ENCODE data around the gene PTPN9. TPM values are rescaled to one million over a fixed set of nuclear protein-coding genes. Genes with fewer than 3 reads are reported as not detected.
"Not testable (repeated sequence)": the region's sequence is repeated elsewhere in the genome, so short reads cannot be mapped to it uniquely, and the experiment has no call there.

PTPN9 gene
- total RNA-seq, 1 experiment from 2014 or later = 31.6 TPM

GRCh38 chr15:75565062-75565970 lies 13.8 kb downstream of the PTPN9 start:
- POLR2A ChIA-PET = interaction anchor here (0.7 to 1.7 kb wide), 3 partner anchors 10 to 75 kb away, joined by 3 to 5 read pairs (median 3); partner anchors contain the start of genes IMP3 and PTPN9
- BruUV-seq (replicated peaks) = no TSS peak
- Mint-ChIP-seq H3K36me3 (ENCODE audit: insufficient read depth, unreplicated experiment) (no peaks in the 10 kb centered on the region), H3K4me1 (ENCODE audit: insufficient read depth, unreplicated experiment) (no peaks in the 10 kb centered on the region), H3K27ac (ENCODE audit: low read depth, unreplicated experiment) (no peak overlapping the region), H3K9me3 (ENCODE audit: unreplicated experiment) (no peaks in the 10 kb centered on the region), H3K27me3 (ENCODE audit: insufficient read depth, unreplicated experiment) (no peaks in the 10 kb centered on the region), H3K4me3 (ENCODE audit: unreplicated experiment) (no peak overlapping the region)
- intact Hi-C loops (cut with micrococcal nuclease) = no loop called here
- CTCF ChIA-PET = interaction anchor here (0.6 to 0.9 kb wide), 3 partner anchors 17 to 441 kb away, joined by 3 read pairs; no protein-coding TSS in a partner anchor
- no peak for DNase-seq (ENCODE audit: unreplicated experiment)
- TF ChIP-seq CTCF (IDR thresholded peaks at IDR 0.05; ENCODE audit: unreplicated experiment) = no peak

- Mint-ChIP-seq H3K9me3 (ENCODE audit: unreplicated experiment) (no peaks in the 10 kb centered on the region), H3K36me3 (ENCODE audit: insufficient read depth, unreplicated experiment) (peaks cover 6% of the 10 kb centered on the region), H3K27ac (ENCODE audit: low read depth, unreplicated experiment) (no peak overlapping the region), H3K4me1 (ENCODE audit: insufficient read depth, unreplicated experiment) (no peaks in the 10 kb centered on the region), H3K4me3 (ENCODE audit: unreplicated experiment) (no peak overlapping the region), H3K27me3 (ENCODE audit: insufficient read depth, unreplicated experiment) (no peaks in the 10 kb centered on the region)
- ChIA-PET POLR2A (no interaction called here), CTCF (interaction anchor here (0.6 to 1.3 kb wide), 4 partner anchors 15 to 97 kb away, joined by 3 to 5 read pairs (median 3); partner anchors contain the start of gene SNX33)
- no TSS peak for BruUV-seq (replicated peaks)
- no peak for TF ChIP-seq CTCF (IDR thresholded peaks at IDR 0.05; ENCODE audit: unreplicated experiment)
- DNase-seq (ENCODE audit: unreplicated experiment) = no peak
- intact Hi-C loops (cut with micrococcal nuclease) = no loop called here
These were observed 17.2 kb downstream of the PTPN9 start for GRCh38 chr15:75561888-75562287.

DNA sequence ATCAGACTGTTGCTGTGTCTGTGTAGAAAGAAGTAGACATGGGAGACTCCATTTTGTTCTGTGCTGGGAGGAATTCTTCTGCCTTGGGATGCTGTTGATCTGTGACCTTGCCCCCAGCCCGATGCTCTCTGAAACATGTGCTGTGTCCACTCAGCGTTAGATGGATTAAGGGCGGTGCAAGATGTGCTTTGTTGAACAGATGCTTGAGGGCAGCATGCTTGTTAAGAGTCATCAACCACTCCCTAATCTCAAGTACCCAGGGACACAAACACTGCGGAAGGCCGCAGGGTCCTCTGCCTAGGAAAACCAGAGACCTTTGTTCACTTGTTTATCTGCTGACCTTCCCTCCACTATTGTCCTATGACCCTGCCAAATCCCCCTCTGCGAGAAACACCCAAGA lies 19.8 kb downstream of the PTPN9 start:
- CTCF ChIA-PET; H3K36me3 Mint-ChIP-seq (ENCODE audit: insufficient read depth, unreplicated experiment); H3K27ac Mint-ChIP-seq (ENCODE audit: low read depth, unreplicated experiment); H3K4me1 Mint-ChIP-seq (ENCODE audit: insufficient read depth, unreplicated experiment); BruUV-seq (replicated peaks); H3K9me3 Mint-ChIP-seq (ENCODE audit: unreplicated experiment); H3K27me3 Mint-ChIP-seq (ENCODE audit: insufficient read depth, unreplicated experiment); intact Hi-C loops (cut with micrococcal nuclease); DNase-seq (ENCODE audit: unreplicated experiment); POLR2A ChIA-PET; H3K4me3 Mint-ChIP-seq (ENCODE audit: unreplicated experiment): not testable (repeated sequence)

DNA sequence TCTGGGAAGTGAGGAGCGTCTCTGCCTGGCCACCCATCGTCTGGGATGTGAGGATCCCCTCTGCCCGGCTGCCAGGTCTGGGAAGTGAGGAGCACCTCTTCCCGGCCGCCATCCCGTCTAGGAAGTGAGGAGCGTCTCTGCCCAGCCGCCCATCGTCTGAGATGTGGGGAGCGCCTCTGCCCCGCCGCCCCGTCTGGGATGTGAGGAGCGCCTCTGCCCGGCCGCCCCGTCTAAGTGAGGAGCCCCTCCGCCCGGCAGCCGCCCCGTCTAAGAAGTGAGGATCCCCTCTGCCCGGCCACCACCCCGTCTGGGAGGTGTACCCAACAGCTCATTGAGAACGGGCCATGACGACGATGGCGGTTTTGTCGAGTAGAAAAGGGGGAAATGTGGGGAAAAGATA lies 20.2 kb downstream of the PTPN9 start:
- H3K27me3 Mint-ChIP-seq (ENCODE audit: insufficient read depth, unreplicated experiment); H3K4me1 Mint-ChIP-seq (ENCODE audit: insufficient read depth, unreplicated experiment); intact Hi-C loops (cut with micrococcal nuclease); BruUV-seq (replicated peaks); H3K9me3 Mint-ChIP-seq (ENCODE audit: unreplicated experiment); CTCF ChIA-PET; H3K27ac Mint-ChIP-seq (ENCODE audit: low read depth, unreplicated experiment); DNase-seq (ENCODE audit: unreplicated experiment); H3K4me3 Mint-ChIP-seq (ENCODE audit: unreplicated experiment); H3K36me3 Mint-ChIP-seq (ENCODE audit: insufficient read depth, unreplicated experiment): not testable (repeated sequence)
- POLR2A ChIA-PET = interaction anchor here (1.2 kb wide), 1 partner anchor 47 kb away, joined by 3 read pairs; no protein-coding TSS in a partner anchor

GRCh38 chr15:75554717-75555116 lies 24.4 kb downstream of the PTPN9 start:
- no peak overlapping the region for H3K4me3 Mint-ChIP-seq (ENCODE audit: unreplicated experiment)
- H3K9me3 Mint-ChIP-seq (ENCODE audit: unreplicated experiment) = no peaks in the 10 kb centered on the region
- no peaks in the 10 kb centered on the region for H3K27me3 Mint-ChIP-seq (ENCODE audit: insufficient read depth, unreplicated experiment)
- peaks cover 5% of the 10 kb centered on the region for H3K36me3 Mint-ChIP-seq (ENCODE audit: insufficient read depth, unreplicated experiment)
- TF ChIP-seq CTCF (IDR thresholded peaks at IDR 0.05; ENCODE audit: unreplicated experiment) = no peak
- intact Hi-C loops (cut with micrococcal nuclease) = no loop called here
- H3K4me1 Mint-ChIP-seq (ENCODE audit: insufficient read depth, unreplicated experiment) = no peaks in the 10 kb centered on the region
- BruUV-seq (replicated peaks) = no TSS peak
- DNase-seq (ENCODE audit: unreplicated experiment) = peak; percentile 27
- no peak overlapping the region for H3K27ac Mint-ChIP-seq (ENCODE audit: low read depth, unreplicated experiment)
- ChIA-PET POLR2A (no interaction called here), CTCF (no interaction called here)
